GM21528 (cell line): ENCODE results near the gene TBC1D22A.
"Not testable (repeated sequence)": the region's sequence is repeated elsewhere in the genome, so short reads cannot be mapped to it uniquely, and the experiment has no call there.

Source experiments
- ATAC-seq: cut with Tn5 transposase; IDR thresholded peaks from one replicate; pipeline ENCODE4 v1.9.1; 2021; ENCODE audit warnings: mild to moderate bottlenecking, moderate library complexity; ENCODE audit not compliant: unreplicated experiment, low FRiP score

TBC1D22A gene

GRCh38 chr22:46978668-46979067, 216.2 kb downstream of the TBC1D22A start:
- not testable (repeated sequence) for ATAC-seq

DNA sequence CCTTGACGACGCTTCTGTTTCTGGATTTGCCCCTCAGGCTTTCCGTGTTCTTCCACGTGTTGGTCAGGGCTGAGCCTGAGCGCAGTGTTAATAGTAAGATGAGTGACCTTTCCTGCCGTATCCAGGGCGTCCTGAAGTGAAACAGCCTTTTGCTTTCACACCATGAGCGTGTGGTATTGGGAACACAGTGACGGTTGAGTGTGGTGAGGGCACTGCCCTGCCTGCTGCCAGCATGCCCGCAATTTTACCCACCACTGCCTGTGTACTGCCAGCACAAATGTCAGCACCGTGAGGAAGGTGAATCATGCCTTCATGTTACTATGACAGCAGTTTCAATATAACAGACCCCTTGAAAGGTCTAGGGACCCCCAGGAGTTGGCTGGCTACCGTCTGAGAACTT, 217.1 kb downstream of the TBC1D22A start:
- no peak for ATAC-seq

- no peak for ATAC-seq
Observed at GRCh38 chr22:46980392-46980791, 217.9 kb downstream of the TBC1D22A start.

DNA sequence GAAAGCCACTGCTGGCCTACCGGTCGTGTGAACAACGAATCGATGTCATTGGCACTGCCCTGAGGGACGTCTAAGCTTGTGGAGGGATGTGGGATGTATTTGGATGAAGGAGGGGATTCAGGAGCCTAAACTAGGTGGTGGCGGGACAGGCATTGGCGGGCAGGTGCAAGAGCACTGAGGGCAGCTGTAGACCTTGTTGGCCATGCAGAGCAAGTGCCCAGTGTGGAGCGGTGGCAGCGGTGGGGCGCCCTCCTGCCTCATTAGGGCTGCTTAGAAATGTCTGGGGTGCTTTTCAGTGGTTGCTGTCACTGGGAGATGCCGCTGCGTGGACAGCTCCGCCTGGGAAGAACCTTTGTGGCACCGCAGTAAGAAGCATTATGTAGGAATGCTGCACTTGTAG, 220.2 kb downstream of the TBC1D22A start:
- no peak for ATAC-seq

DNA sequence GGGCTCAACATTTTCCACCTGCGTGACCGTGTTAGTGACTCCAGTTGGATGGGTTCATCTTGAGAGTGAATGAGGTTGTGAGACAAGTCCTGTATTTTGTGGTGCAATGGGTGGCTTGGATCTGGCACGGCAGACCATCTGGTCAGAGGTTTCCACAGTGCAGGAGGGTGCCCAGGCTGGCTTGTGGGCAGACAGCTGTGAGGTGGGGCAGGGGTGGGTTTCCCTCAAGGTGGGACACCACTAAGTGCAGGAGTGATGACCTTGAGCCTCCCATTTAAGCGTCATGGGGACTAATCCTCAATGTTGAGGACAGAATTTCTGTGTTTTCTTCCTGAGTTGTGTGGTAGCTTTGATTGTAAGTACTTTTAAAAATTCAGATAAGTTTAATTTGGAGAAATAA, 220.6 kb downstream of the TBC1D22A start:
- ATAC-seq: no peak

GRCh38 chr22:46984751-46985506, 222.5 kb downstream of the TBC1D22A start:
- no peak for ATAC-seq

DNA sequence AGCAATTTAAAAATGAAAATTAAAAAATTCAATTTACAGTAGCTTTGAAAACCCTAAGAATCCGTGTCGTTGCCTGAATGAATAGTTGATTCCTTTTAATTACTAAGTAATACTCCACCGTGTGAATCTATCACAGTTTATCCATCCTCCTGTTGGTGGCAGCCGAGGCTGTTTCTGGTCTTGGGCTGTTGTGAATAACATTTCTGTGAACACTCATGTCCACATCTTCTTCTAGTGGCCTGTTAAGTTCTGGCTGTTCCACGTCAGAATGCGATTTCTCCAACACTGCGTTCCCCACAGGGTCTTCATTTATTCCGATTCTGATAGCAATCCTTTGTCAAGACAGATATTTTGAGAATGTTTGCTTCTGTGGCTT, 223.0 kb downstream of the TBC1D22A start:
- no peak for ATAC-seq

GRCh38 chr22:46986788-46987187, 224.3 kb downstream of the TBC1D22A start:
- no peak for ATAC-seq

DNA sequence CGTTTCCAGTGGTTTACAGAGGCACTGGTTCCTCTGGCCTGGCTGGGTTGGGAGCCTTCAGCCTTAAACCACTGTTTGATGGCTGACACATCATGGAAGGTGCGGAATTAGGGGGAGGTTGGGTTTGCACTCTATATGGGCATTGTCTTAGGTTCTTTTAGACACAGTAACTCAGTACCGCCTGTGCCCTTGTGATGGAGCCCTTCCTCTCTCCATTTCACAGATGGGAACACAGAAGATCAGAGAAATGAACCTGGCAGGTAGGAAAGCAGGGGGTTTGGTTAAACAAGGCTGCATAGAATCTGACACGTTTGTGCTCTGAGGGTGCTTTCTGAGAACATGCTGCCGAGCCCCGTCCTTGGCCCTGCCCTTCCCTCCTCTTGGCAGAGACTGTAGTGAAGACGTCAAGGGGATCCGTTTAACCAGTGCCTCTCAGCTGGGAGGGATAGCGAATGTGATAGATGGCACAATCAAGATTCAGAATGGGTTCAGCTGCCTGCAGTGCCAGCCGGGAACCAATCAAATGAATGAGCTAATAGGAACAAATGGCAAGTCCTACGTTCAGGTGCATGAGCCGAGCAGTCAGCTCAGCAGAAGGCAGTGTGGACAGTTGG, 228.6 kb downstream of the TBC1D22A start:
- ATAC-seq: no peak

DNA sequence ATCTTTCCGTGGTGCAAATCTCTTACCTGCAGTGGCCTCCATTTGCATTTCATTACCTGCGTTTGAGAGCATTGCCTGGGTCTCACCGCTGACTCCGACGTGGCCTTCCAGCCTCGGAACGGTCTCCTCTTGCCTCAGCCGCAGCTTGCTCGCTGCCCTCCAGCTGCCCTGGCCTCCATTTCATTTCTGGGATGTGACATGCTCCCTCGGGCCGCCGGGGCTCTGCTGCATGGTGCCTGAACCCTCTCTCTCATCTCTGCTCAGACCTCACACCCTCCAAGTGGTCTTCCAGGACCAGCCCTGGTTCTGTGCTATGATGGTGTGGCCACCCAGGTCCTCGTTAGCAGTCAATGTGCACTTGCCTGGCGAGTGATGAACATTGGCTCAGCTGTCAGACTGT, 229.2 kb downstream of the TBC1D22A start:
- ATAC-seq: no peak

GRCh38 chr22:46992121-46992731, 229.8 kb downstream of the TBC1D22A start:
- ATAC-seq: no peak

DNA sequence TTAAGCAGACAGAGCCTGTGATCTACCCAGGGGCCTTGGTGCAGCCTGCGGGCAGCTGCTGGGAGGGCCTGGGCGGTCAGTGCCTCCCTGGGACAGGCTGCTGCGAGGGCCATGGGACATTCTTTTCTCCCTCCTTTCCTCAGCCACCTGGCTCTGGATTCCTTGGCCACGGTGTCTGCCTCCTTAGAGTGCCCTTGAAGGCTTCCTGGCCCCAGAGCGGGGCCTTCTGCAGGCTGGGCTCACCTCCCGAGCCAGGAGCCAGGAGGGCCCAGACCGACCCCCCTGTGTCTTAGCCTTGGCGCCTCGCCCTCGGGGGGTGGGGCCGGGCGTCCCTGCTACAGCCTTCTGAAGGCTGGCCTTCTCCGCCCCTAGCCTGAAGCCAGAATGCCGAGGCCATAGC, 231.2 kb downstream of the TBC1D22A start:
- ATAC-seq: no peak

DNA sequence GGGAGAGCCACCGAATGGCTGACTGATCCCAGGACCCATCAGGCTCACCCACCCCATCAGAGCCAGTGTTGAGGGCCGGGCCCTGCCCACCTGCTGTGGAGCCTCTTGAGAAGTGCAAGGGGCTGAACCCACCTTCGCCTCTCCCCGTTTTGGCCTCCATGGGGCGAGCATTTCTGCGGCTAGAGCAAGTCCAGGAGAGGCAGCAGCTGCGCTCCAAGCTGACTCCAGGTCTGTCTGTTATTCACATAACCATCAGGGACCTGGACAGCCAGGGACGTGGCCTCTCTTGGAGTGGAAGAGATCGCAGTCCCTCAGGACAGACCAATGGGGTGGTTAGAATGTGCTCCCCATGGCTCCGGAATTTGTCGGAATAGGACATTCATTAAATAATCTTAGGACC, 231.8 kb downstream of the TBC1D22A start:
- no peak for ATAC-seq

GRCh38 chr22:46994983-46995382, 232.5 kb downstream of the TBC1D22A start:
- no peak for ATAC-seq

- no peak for ATAC-seq
Observed at GRCh38 chr22:46995501-46996360, 233.3 kb downstream of the TBC1D22A start.

DNA sequence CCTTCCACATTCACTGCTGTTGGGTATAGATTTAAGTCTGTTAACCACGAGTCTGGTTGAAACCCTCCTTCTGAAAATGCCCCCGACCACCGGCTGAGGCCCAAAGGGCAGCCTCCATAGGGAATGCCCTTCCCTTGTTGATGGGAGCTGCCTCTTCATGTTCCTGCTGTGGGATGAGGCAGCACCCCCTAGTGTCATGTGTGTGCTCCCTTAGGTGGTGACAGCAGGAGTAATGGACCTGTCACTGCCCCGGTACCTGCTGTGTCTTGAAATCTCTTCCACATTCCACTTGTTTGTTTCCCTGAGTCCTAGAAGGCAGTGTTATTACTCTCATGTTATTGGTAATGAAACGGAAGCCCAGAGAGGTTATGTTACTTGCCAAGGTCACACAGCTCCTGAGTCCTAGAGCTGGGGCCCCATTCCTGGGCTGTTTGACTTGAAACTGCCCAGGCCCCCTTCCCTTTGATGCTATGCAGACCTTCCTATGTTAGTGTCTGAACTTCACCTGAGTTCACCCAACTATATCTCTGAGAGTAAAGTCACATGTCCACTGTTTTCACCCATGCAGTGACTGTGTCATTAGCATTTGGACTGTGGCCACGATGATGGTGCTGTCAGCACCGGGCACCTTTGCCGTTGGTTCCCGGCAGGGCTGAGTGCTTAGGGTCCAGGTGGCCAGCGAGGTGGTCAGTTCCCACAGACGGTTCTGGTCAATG, 234.3 kb downstream of the TBC1D22A start:
- no peak for ATAC-seq

DNA sequence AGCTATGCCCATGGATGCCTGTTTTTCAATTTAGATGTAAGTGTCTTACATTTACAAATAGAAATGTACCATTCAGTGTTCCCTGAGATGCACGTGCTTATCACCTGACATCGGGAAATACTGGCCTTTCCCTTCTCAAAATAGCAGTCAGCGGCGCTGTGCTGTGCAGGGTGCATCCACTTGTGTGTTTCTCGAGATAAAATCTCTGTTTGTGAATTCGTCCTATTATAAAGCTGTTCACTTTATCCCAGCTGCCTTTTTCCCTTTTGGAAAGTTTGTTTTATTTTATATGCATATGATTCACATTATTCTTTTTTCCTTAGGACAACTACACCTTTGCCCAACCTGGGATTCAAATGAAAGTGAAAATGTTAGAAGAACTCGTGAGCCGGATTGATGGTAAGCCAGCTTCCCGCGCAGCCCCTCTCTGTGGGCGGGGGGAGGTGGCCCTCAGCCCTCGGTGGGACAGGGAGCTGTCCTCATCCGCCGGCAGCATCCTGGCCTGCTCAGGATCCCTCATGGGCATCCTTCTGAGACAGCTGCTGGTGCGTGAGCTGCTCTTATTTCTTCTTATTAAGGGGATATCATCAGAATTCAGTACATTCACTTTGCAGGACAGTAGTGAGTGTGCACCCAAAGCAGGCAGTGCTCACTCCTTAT, 235.0 kb downstream of the TBC1D22A start:
- no peak for ATAC-seq

- no peak for ATAC-seq
Observed at GRCh38 chr22:46998331-46998730, 235.9 kb downstream of the TBC1D22A start.

GRCh38 chr22:47000256-47000655, 237.8 kb downstream of the TBC1D22A start:
- ATAC-seq: no peak

DNA sequence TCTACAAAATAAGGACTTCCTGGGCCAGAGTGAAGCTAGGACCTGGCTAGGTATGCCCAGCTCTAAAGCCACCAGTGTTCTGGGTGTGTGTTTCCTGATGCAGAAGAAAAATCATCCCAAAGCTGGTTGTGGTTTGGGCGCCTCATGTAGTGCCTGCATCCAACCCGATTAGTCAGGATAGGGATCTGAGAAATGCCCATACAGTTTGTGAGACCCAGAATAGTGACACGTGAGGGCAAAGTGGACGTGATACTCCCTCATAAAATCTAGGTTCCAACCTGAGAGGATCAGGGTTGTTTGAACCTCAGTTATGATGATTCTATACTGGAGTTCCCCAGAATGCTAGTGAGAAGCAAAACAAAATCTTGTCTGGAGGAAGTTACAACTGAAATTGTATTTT, 238.4 kb downstream of the TBC1D22A start:
- peak; percentile 50 for ATAC-seq
